SU-DHL-6 (cell line): Measurements from ENCODE around the gene SLC37A2.

Source experiments
- H2AFZ ChIP-seq: fragments of 200-600 bp; sonication (generic); 2 replicates; pipeline ENCODE4 v1.6.1; 2014; ENCODE audit warnings: low read depth, mild to moderate bottlenecking, moderate library complexity, mixed read lengths, antibody characterized with exemption, low read length; ENCODE audit not compliant: severe bottlenecking
- H3F3A ChIP-seq: fragments of 200-600 bp; shearing (Covaris generic); 2 replicates; pipeline ENCODE4 v1.6.0; 2016; ENCODE audit warnings: antibody characterized with exemption, mild to moderate bottlenecking; ENCODE audit not compliant: insufficient read depth
- H3K27ac ChIP-seq: fragments of 200-600 bp; sonication (generic); 2 replicates; pipeline ENCODE4 v1.5.1; 2016; ENCODE audit warnings: low read depth, mild to moderate bottlenecking, low read length, moderate library complexity, mixed read lengths
- H3K27me3 ChIP-seq: fragments of 200-600 bp; sonication (generic), shearing (Covaris generic); 2 replicates; pipeline ENCODE4 v1.6.0; 2014; ENCODE audit warnings: mild to moderate bottlenecking, low read length
- H3K36me3 ChIP-seq: fragments of 200-600 bp; sonication (generic); 2 replicates; pipeline ENCODE4 v1.6.1; 2014; ENCODE audit warnings: mild to moderate bottlenecking, low read length, mixed read lengths
- H3K4me2 ChIP-seq: fragments of 300-600, 200-600 bp; shearing (Covaris generic), sonication (generic); 2 replicates; pipeline ENCODE4 v1.6.0; 2014; ENCODE audit warnings: low read length, low read depth, mild to moderate bottlenecking; ENCODE audit not compliant: poor library complexity, severe bottlenecking
- H3K4me3 ChIP-seq: fragments of 200-600 bp; sonication (generic); 2 replicates; pipeline ENCODE4 v1.5.1; 2014; ENCODE audit warnings: antibody characterized with exemption, low read length, mild to moderate bottlenecking, mixed read lengths; ENCODE audit not compliant: insufficient read depth, poor library complexity, severe bottlenecking
- H3K79me2 ChIP-seq: fragments of 200-600 bp; sonication (generic); 2 replicates; pipeline ENCODE4 v1.6.1; 2014; ENCODE audit warnings: mild to moderate bottlenecking, low read length, moderate library complexity; ENCODE audit not compliant: insufficient read depth
- H3K9ac ChIP-seq: fragments of 200-600 bp; sonication (generic); 2 replicates; pipeline ENCODE4 v1.7.0; 2014; ENCODE audit warnings: mild to moderate bottlenecking, low read length
- H3K9me2 ChIP-seq: fragments of 200-600 bp; sonication (generic); replicated peaks from 2 replicates; pipeline ENCODE4 v1.6.1; 2014; ENCODE audit warnings: low read length; ENCODE audit not compliant: insufficient read depth
- H3K9me3 ChIP-seq: fragments of 200-600 bp; sonication (generic); 2 replicates; pipeline ENCODE4 v1.6.1; 2014; ENCODE audit warnings: low read length, mixed read lengths; ENCODE audit not compliant: insufficient read depth
- H4K20me1 ChIP-seq: fragments of 200-600 bp; sonication (generic); 2 replicates; pipeline ENCODE4 v1.6.1; 2014; ENCODE audit warnings: low read depth, mild to moderate bottlenecking, antibody characterized with exemption, low read length, moderate library complexity, mixed read lengths
- CTCF ChIP-seq: fragments of 200-600 bp; sonication (generic); IDR thresholded peaks from one replicate; pipeline ENCODE4 v1.5.1; 2017; ENCODE audit warnings: antibody characterized with exemption, mild to moderate bottlenecking, low read length, moderate library complexity; ENCODE audit not compliant: insufficient read depth, poor library complexity, severe bottlenecking
- EZH2phosphoT487 ChIP-seq: fragments of 200-600 bp; sonication (generic), shearing (Covaris generic); conservative IDR thresholded peaks from 2 replicates; pipeline ENCODE4 v1.6.1; 2018; ENCODE audit warnings: mild to moderate bottlenecking, antibody characterized with exemption, low read length, moderate library complexity, mixed read lengths

SLC37A2 gene

GRCh38 chr11:125102510-125102909, 39.4 kb downstream of the SLC37A2 start:
- H3K36me3 ChIP-seq: no peaks in the 10 kb centered on the region
- no peaks in the 10 kb centered on the region for H3K27me3 ChIP-seq
- no peak overlapping the region for H3K27ac ChIP-seq
- H3F3A ChIP-seq: no peaks in the 10 kb centered on the region
- H3K9ac ChIP-seq: no peak overlapping the region
- no peaks in the 10 kb centered on the region for H3K79me2 ChIP-seq
- no peak overlapping the region for H3K4me3 ChIP-seq
- H4K20me1 ChIP-seq: no peaks in the 10 kb centered on the region
- H3K4me2 ChIP-seq: no peak overlapping the region
- H2AFZ ChIP-seq: no peak overlapping the region
- H3K9me2 ChIP-seq: no peaks in the 10 kb centered on the region
- TF ChIP-seq EZH2phosphoT487: no peak
- no peak for TF ChIP-seq CTCF
- no peaks in the 10 kb centered on the region for H3K9me3 ChIP-seq

GRCh38 chr11:125105926-125106325, 42.8 kb downstream of the SLC37A2 start:
- Histone ChIP-seq H2AFZ (no peak overlapping the region), H3K36me3 (0 out of 2 replicates have a peak, but pooled peaks cover 2% of the 10 kb centered on the region), H3K9me3 (no peaks in the 10 kb centered on the region), H3K27ac (no peak overlapping the region), H3F3A (no peaks in the 10 kb centered on the region; the same call in 1 of the 2 replicates), H3K79me2 (peaks cover 9% of the 10 kb centered on the region; the same call in 1 of the 2 replicates), H4K20me1 (no peaks in the 10 kb centered on the region), H3K4me2 (no peak overlapping the region), H3K9ac (no peak overlapping the region), H3K9me2 (no peaks in the 10 kb centered on the region), H3K4me3 (no peak overlapping the region), H3K27me3 (no peaks in the 10 kb centered on the region)
- TF ChIP-seq CTCF (no peak), EZH2phosphoT487 (no peak)

GRCh38 chr11:125108469-125108868, 45.4 kb downstream of the SLC37A2 start:
- TF ChIP-seq EZH2phosphoT487: no peak
- TF ChIP-seq CTCF: no peak
- Histone ChIP-seq H3K79me2 (peaks cover 12% of the 10 kb centered on the region; the same call in 1 of the 2 replicates), H3K36me3 (0 out of 2 replicates have a peak, but pooled peaks cover 2% of the 10 kb centered on the region), H3K9me3 (no peaks in the 10 kb centered on the region), H3K4me3 (no peak overlapping the region), H3K4me2 (no peak overlapping the region), H3F3A (peaks cover 2% of the 10 kb centered on the region), H3K9ac (no peak overlapping the region), H3K9me2 (no peaks in the 10 kb centered on the region), H4K20me1 (no peaks in the 10 kb centered on the region), H3K27me3 (no peaks in the 10 kb centered on the region), H2AFZ (no peak overlapping the region), H3K27ac (no peak overlapping the region)
